ENCODE measurements around the gene KRT33A. TPM values are rescaled to one million over a fixed set of nuclear protein-coding genes. Genes with fewer than 3 reads are reported as not detected.

The KRT33A gene
- total RNA-seq, 1 donor from 2014 or later = not detected

DNA sequence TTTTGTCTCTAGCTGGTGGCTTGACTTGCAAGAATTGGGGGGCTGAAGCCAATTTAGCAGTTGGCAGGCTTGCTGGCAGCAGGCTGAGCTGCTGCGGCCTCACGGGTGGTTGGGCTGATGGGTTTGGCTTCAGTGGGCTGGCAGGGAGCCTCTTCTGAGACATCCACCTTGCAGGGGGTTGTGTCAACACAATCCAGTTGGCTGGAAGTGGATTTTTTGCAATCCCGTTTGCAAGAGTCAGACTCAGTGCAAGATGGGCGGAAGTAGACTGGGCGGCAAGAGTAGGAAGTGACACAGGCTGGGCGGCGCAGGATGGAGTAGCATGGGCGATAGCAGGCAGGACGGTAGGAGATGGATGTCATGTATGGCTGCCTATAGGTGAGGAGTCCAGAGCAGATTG, 43.0 kb downstream of the KRT33A start:
- Mint-ChIP-seq H3K36me3 (ENCODE audit: insufficient read depth) (no peaks in the 10 kb centered on the region), H3K27ac (no peak overlapping the region), H3K4me3 (ENCODE audit: low read depth) (no peak overlapping the region), H3K9me3 (ENCODE audit: low read depth) (no peaks in the 10 kb centered on the region), H3K27me3 (peaks cover 36% of the 10 kb centered on the region), H3K4me1 (ENCODE audit: low read depth) (no peaks in the 10 kb centered on the region)
- TF ChIP-seq, protein P1, sequence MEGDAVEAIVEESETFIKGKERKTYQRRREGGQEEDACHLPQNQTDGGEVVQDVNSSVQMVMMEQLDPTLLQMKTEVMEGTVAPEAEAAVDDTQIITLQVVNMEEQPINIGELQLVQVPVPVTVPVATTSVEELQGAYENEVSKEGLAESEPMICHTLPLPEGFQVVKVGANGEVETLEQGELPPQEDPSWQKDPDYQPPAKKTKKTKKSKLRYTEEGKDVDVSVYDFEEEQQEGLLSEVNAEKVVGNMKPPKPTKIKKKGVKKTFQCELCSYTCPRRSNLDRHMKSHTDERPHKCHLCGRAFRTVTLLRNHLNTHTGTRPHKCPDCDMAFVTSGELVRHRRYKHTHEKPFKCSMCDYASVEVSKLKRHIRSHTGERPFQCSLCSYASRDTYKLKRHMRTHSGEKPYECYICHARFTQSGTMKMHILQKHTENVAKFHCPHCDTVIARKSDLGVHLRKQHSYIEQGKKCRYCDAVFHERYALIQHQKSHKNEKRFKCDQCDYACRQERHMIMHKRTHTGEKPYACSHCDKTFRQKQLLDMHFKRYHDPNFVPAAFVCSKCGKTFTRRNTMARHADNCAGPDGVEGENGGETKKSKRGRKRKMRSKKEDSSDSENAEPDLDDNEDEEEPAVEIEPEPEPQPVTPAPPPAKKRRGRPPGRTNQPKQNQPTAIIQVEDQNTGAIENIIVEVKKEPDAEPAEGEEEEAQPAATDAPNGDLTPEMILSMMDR (IDR thresholded peaks at IDR 0.05; ENCODE audit: unreplicated experiment) = no peak
- no peak for DNase-seq (ENCODE audit: low spot score, unreplicated experiment)

DNA sequence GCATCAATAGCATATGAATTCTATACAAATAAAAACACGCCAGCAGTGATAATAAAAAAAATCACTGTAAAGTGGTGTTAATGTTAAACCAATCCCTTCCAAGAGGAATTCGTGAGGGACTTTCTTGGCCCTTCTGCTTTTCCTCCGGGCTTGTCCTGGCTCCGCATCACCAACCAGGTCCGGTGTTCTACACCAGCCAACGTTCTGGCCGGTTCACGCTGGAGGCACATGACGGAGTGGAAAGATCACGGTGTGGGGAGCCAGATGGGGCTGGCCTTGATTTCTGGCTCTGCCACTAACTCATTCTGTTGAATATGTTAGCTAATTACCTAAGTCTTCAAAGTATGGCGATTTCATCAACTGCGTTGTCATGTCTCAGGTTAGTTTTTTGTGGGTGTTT, 46.5 kb downstream of the KRT33A start:
- no peak for DNase-seq (ENCODE audit: low spot score, unreplicated experiment)
- Mint-ChIP-seq H3K9me3 (ENCODE audit: low read depth) (no peaks in the 10 kb centered on the region), H3K36me3 (ENCODE audit: insufficient read depth) (no peaks in the 10 kb centered on the region), H3K27ac (no peak overlapping the region), H3K27me3 (peaks cover 21% of the 10 kb centered on the region), H3K4me1 (ENCODE audit: low read depth) (no peaks in the 10 kb centered on the region), H3K4me3 (ENCODE audit: low read depth) (no peak overlapping the region)
- TF ChIP-seq, protein P1 (IDR thresholded peaks at IDR 0.05; ENCODE audit: unreplicated experiment) = no peak

DNA sequence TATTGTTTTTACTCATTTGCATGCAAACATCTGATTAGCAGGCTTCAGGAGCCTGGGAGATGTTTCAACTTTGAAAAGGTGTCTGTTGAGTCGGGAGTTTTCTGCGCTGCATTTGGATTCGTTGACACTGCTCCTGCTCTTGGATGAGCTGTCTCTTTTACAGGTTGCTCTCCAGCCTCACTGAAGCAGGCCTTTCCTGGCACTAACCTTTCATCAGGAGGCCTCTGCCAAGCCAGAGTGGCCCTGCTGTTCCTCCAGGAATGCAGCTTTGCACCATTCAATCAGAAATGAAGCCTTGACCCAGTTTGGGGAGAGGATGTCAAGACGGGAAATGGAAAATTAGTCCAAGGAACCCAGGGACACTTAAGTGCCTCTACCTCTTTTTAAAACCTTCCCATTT, 47.6 kb downstream of the KRT33A start:
- Mint-ChIP-seq H3K27me3 (peaks cover 17% of the 10 kb centered on the region), H3K4me3 (ENCODE audit: low read depth) (no peak overlapping the region), H3K9me3 (ENCODE audit: low read depth) (no peaks in the 10 kb centered on the region), H3K36me3 (ENCODE audit: insufficient read depth) (no peaks in the 10 kb centered on the region), H3K4me1 (ENCODE audit: low read depth) (no peaks in the 10 kb centered on the region), H3K27ac (no peak overlapping the region)
- TF ChIP-seq, protein P1 (IDR thresholded peaks at IDR 0.05; ENCODE audit: unreplicated experiment) = no peak
- no peak for DNase-seq (ENCODE audit: low spot score, unreplicated experiment)

GRCh38 chr17:41301916-41302901, 48.4 kb downstream of the KRT33A start, which contains the start of gene KRTAP29-1:
TSS of gene KRTAP29-1 (minus strand) at chr17:41302851. CDS start at chr17:41302851, 0 bp downstream.
- Mint-ChIP-seq H3K27me3 (peaks cover 9% of the 10 kb centered on the region), H3K36me3 (ENCODE audit: insufficient read depth) (no peaks in the 10 kb centered on the region), H3K27ac (no peak within 1 kb of the TSS), H3K9me3 (ENCODE audit: low read depth) (no peaks in the 10 kb centered on the region), H3K4me1 (ENCODE audit: low read depth) (no peaks in the 10 kb centered on the region), H3K4me3 (ENCODE audit: low read depth) (no peak within 1 kb of the TSS)
- TF ChIP-seq, protein P1 (IDR thresholded peaks at IDR 0.05; ENCODE audit: unreplicated experiment) = no peak
- no peak for DNase-seq (ENCODE audit: low spot score, unreplicated experiment)

DNA sequence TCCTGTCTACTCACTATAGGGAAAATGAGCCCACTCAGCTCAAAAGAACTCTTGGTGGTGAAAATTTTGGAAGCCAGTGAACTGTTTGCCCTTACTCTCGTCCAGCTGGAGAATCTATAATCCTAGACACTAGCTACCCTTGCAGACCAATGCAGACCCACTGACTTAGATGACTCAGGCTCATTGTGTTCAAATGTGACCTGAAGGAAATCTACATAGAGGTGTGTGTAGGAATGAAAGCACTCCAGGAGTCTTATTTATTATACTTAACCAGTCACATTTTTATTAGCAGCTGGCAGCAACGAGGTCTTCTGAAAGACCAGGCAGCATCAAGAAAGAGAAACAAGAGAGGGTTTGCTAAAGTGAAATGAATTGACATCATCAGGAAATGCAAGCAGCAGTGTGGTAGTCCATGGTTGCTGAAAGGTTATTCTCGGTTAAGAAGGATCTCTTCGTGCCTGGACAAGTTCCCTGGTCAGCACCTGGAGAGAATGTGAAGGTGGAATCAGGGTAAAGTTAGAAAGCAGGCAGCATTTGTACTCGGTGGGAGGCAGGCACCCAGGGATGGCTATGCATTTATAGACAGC, 49.3 kb downstream of the KRT33A start:
- peaks cover 3% of the 10 kb centered on the region for H3K27me3 Mint-ChIP-seq
- no peak overlapping the region for H3K4me3 Mint-ChIP-seq (ENCODE audit: low read depth)
- no peak for DNase-seq (ENCODE audit: low spot score, unreplicated experiment)
- no peak overlapping the region for H3K27ac Mint-ChIP-seq
- no peaks in the 10 kb centered on the region for H3K9me3 Mint-ChIP-seq (ENCODE audit: low read depth)
- H3K36me3 Mint-ChIP-seq (ENCODE audit: insufficient read depth) = no peaks in the 10 kb centered on the region
- TF ChIP-seq, protein P1 (IDR thresholded peaks at IDR 0.05; ENCODE audit: unreplicated experiment) = no peak
- no peaks in the 10 kb centered on the region for H3K4me1 Mint-ChIP-seq (ENCODE audit: low read depth)
